Measurements from ENCODE around the gene PPP1R12B. TPM values are rescaled to one million over a fixed set of nuclear protein-coding genes. Genes with fewer than 3 reads are reported as not detected.

PPP1R12B gene
- total and polyA plus RNA-seq, 2 experiments from 2014 or later, result 13.2 to 13.8 TPM

DNA sequence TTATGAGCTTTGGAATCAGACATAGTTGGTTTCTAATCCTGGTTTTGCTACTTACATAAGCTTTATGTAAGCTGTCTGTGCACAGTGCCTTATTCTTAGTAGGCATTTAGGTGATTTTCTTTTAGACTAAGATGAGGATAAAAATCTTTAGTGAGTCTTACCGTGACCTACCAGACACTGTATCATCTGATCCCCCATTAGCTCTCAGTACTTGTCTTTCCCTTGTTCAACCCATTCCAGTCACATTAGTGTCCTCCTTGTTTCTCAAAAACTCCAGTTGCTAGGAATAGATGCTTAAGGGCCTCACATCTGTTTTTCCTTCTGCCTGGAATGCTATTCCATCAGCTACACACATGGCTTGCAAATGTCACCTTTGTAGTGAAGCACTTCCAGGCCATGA lies 18.8 kb downstream of the PPP1R12B start:
- H3K27ac Mint-ChIP-seq, result no peak overlapping the region
- no peak overlapping the region for H3K4me2 ChIP-seq
- H3K27me3 Mint-ChIP-seq (ENCODE audit: insufficient read depth, low read depth, poor library complexity), result peaks cover 3% of the 10 kb centered on the region
- no peaks in the 10 kb centered on the region for H4K20me1 ChIP-seq (replicated peaks; ENCODE audit: insufficient read depth)
- no peak for ATAC-seq
- H3K4me1 ChIP-seq (ENCODE audit: insufficient read depth), result peaks cover 26% of the 10 kb centered on the region
- no peaks in the 10 kb centered on the region for H3K9me3 Mint-ChIP-seq
- peaks cover 3% of the 10 kb centered on the region; the same call in 1 of the 3 replicates for H3K36me3 Mint-ChIP-seq (ENCODE audit: low read depth)
- no peak for TF ChIP-seq EZH2phosphoT487 (IDR thresholded peaks at IDR 0.05; ENCODE audit: unreplicated experiment)
- no peak for TF ChIP-seq ZNF331 (CRISPR knock-in tag; IDR thresholded peaks at IDR 0.05; ENCODE audit: low read depth)
- no peak for TF ChIP-seq STAT1 (IDR thresholded peaks at IDR 0.05; ENCODE audit: unreplicated experiment)
- TF ChIP-seq, protein P1, sequence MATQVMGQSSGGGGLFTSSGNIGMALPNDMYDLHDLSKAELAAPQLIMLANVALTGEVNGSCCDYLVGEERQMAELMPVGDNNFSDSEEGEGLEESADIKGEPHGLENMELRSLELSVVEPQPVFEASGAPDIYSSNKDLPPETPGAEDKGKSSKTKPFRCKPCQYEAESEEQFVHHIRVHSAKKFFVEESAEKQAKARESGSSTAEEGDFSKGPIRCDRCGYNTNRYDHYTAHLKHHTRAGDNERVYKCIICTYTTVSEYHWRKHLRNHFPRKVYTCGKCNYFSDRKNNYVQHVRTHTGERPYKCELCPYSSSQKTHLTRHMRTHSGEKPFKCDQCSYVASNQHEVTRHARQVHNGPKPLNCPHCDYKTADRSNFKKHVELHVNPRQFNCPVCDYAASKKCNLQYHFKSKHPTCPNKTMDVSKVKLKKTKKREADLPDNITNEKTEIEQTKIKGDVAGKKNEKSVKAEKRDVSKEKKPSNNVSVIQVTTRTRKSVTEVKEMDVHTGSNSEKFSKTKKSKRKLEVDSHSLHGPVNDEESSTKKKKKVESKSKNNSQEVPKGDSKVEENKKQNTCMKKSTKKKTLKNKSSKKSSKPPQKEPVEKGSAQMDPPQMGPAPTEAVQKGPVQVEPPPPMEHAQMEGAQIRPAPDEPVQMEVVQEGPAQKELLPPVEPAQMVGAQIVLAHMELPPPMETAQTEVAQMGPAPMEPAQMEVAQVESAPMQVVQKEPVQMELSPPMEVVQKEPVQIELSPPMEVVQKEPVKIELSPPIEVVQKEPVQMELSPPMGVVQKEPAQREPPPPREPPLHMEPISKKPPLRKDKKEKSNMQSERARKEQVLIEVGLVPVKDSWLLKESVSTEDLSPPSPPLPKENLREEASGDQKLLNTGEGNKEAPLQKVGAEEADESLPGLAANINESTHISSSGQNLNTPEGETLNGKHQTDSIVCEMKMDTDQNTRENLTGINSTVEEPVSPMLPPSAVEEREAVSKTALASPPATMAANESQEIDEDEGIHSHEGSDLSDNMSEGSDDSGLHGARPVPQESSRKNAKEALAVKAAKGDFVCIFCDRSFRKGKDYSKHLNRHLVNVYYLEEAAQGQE (IDR thresholded peaks at IDR 0.05; ENCODE audit: unreplicated experiment), result no peak
- no peak for TF ChIP-seq NANOG (IDR thresholded peaks at IDR 0.05; ENCODE audit: borderline replicate concordance)
- TF ChIP-seq, protein P2, sequence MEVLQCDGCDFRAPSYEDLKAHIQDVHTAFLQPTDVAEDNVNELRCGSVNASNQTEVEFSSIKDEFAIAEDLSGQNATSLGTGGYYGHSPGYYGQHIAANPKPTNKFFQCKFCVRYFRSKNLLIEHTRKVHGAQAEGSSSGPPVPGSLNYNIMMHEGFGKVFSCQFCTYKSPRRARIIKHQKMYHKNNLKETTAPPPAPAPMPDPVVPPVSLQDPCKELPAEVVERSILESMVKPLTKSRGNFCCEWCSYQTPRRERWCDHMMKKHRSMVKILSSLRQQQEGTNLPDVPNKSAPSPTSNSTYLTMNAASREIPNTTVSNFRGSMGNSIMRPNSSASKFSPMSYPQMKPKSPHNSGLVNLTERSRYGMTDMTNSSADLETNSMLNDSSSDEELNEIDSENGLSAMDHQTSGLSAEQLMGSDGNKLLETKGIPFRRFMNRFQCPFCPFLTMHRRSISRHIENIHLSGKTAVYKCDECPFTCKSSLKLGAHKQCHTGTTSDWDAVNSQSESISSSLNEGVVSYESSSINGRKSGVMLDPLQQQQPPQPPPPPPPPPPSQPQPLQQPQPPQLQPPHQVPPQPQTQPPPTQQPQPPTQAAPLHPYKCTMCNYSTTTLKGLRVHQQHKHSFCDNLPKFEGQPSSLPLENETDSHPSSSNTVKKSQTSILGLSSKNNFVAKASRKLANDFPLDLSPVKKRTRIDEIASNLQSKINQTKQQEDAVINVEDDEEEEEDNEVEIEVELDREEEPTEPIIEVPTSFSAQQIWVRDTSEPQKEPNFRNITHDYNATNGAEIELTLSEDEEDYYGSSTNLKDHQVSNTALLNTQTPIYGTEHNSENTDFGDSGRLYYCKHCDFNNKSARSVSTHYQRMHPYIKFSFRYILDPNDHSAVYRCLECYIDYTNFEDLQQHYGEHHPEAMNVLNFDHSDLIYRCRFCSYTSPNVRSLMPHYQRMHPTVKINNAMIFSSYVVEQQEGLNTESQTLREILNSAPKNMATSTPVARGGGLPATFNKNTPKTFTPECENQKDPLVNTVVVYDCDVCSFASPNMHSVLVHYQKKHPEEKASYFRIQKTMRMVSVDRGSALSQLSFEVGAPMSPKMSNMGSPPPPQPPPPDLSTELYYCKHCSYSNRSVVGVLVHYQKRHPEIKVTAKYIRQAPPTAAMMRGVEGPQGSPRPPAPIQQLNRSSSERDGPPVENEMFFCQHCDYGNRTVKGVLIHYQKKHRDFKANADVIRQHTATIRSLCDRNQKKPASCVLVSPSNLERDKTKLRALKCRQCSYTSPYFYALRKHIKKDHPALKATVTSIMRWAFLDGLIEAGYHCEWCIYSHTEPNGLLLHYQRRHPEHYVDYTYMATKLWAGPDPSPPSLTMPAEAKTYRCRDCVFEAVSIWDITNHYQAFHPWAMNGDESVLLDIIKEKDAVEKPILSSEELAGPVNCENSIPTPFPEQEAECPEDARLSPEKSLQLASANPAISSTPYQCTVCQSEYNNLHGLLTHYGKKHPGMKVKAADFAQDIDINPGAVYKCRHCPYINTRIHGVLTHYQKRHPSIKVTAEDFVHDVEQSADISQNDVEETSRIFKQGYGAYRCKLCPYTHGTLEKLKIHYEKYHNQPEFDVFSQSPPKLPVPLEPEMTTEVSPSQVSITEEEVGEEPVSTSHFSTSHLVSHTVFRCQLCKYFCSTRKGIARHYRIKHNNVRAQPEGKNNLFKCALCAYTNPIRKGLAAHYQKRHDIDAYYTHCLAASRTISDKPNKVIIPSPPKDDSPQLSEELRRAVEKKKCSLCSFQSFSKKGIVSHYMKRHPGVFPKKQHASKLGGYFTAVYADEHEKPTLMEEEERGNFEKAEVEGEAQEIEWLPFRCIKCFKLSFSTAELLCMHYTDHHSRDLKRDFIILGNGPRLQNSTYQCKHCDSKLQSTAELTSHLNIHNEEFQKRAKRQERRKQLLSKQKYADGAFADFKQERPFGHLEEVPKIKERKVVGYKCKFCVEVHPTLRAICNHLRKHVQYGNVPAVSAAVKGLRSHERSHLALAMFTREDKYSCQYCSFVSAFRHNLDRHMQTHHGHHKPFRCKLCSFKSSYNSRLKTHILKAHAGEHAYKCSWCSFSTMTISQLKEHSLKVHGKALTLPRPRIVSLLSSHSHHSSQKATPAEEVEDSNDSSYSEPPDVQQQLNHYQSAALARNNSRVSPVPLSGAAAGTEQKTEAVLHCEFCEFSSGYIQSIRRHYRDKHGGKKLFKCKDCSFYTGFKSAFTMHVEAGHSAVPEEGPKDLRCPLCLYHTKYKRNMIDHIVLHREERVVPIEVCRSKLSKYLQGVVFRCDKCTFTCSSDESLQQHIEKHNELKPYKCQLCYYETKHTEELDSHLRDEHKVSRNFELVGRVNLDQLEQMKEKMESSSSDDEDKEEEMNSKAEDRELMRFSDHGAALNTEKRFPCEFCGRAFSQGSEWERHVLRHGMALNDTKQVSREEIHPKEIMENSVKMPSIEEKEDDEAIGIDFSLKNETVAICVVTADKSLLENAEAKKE (CRISPR knock-in tag; IDR thresholded peaks at IDR 0.05), result no peak
- TF ChIP-seq EZH2 (IDR thresholded peaks at IDR 0.05; ENCODE audit: low read depth, unreplicated experiment), result no peak
- no peak for TF ChIP-seq JUNB (IDR thresholded peaks at IDR 0.05; ENCODE audit: unreplicated experiment)
- TF ChIP-seq, protein P3, sequence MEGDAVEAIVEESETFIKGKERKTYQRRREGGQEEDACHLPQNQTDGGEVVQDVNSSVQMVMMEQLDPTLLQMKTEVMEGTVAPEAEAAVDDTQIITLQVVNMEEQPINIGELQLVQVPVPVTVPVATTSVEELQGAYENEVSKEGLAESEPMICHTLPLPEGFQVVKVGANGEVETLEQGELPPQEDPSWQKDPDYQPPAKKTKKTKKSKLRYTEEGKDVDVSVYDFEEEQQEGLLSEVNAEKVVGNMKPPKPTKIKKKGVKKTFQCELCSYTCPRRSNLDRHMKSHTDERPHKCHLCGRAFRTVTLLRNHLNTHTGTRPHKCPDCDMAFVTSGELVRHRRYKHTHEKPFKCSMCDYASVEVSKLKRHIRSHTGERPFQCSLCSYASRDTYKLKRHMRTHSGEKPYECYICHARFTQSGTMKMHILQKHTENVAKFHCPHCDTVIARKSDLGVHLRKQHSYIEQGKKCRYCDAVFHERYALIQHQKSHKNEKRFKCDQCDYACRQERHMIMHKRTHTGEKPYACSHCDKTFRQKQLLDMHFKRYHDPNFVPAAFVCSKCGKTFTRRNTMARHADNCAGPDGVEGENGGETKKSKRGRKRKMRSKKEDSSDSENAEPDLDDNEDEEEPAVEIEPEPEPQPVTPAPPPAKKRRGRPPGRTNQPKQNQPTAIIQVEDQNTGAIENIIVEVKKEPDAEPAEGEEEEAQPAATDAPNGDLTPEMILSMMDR (conservative IDR thresholded peaks at IDR 0.05; ENCODE audit: low read depth in 2 of 2), result no peak
- TF ChIP-seq, protein P4, sequence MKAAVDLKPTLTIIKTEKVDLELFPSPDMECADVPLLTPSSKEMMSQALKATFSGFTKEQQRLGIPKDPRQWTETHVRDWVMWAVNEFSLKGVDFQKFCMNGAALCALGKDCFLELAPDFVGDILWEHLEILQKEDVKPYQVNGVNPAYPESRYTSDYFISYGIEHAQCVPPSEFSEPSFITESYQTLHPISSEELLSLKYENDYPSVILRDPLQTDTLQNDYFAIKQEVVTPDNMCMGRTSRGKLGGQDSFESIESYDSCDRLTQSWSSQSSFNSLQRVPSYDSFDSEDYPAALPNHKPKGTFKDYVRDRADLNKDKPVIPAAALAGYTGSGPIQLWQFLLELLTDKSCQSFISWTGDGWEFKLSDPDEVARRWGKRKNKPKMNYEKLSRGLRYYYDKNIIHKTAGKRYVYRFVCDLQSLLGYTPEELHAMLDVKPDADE (IDR thresholded peaks at IDR 0.05), result no peak
- no peak for TF ChIP-seq CREB1 (CRISPR knock-in tag; IDR thresholded peaks at IDR 0.05; ENCODE audit: low read depth)
- TF ChIP-seq ZNF114 (CRISPR knock-in tag; IDR thresholded peaks at IDR 0.05), result no peak
- TF ChIP-seq POLR2AphosphoS5 (IDR thresholded peaks at IDR 0.05; ENCODE audit: low read depth), result no peak
- no peak overlapping the region for H3K4me3 Mint-ChIP-seq
- H3K4me1 Mint-ChIP-seq, result peaks cover 24% of the 10 kb centered on the region
- H2AFZ ChIP-seq, result no peak overlapping the region
- H3K4me3 ChIP-seq, result no peak overlapping the region
- H3K27me3 ChIP-seq (ENCODE audit: insufficient read depth), result no peaks in the 10 kb centered on the region
- H3K36me3 ChIP-seq (ENCODE audit: insufficient read depth), result no peaks in the 10 kb centered on the region
- no peak overlapping the region for H3K27ac ChIP-seq (ENCODE audit: low read depth)
- H3K79me2 ChIP-seq (replicated peaks; ENCODE audit: insufficient read depth), result peaks cover 40% of the 10 kb centered on the region
- no peaks in the 10 kb centered on the region for H3F3A ChIP-seq (replicated peaks; ENCODE audit: low read depth)
- no peaks in the 10 kb centered on the region for H3K9me2 ChIP-seq (ENCODE audit: insufficient read depth)
- no peak for DNase-seq (ENCODE audit: low spot score)
